GM18909 (cell line): ENCODE results near the gene CHIC1.
A peak's percentile ranks its signal among the peaks of the same experiment; 100 is the strongest.
"Not testable (repeated sequence)": the region's sequence is repeated elsewhere in the genome, so short reads cannot be mapped to it uniquely, and the experiment has no call there.

Experiments used
- ATAC-seq: cut with Tn5 transposase; IDR thresholded peaks from one replicate; pipeline ENCODE4 v1.9.1; 2021; ENCODE audit warnings: mild to moderate bottlenecking; ENCODE audit not compliant: unreplicated experiment, poor library complexity

CHIC1 gene

GRCh38 chrX:73562984-73563737, at the start of gene CHIC1:
CHIC1 (plus strand) TSS chrX:73563197; CDS start chrX:73563285, 88 bp downstream.
- ATAC-seq = peak; percentile 65

GRCh38 chrX:73522823-73523222, 40.2 kb upstream of the CHIC1 start:
- not testable (repeated sequence) for ATAC-seq

- ATAC-seq = no peak
These were observed 38.1 kb upstream of the CHIC1 start for GRCh38 chrX:73524906-73525305.

- no peak for ATAC-seq
These were observed 36.9 kb upstream of the CHIC1 start for GRCh38 chrX:73525928-73526690.

DNA sequence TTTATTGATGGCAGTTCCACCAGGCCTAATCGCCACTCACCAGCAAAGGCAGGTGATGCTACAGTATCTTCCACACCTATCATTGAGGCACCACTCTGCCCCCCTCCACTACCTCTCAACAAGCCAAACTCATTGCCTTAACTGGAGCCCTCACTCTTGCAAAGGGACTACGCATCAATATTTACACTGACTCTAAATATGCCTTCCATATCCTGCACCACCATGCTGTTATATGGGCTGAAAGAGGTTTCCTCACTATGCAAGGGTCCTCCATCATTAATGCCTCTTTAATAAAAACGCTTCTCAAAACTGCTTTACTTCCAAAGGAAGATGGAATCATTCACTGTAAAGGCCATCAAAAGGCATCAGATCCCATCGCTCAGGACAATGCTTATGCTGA, 31.3 kb upstream of the CHIC1 start:
- not testable (repeated sequence) for ATAC-seq

DNA sequence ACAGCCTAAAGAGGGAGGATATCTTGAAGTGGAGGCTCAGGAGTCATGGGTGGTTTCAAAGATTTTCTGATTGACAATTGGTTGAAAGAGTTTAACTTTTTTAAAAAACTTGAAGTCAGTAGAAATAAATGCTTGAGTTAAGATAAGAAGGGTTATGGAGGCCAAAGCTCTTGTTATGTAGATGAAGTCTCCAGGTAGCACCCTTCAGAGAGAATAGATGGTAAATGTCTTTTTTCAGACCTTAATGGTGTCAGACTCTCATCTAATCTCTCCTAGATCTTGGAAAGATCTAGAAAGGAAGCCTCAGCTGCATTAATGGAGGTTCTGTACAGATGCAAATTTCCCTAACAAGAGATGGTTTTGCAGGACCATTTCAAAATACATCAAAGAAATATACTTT, 6.8 kb upstream of the CHIC1 start:
- ATAC-seq = no peak

DNA sequence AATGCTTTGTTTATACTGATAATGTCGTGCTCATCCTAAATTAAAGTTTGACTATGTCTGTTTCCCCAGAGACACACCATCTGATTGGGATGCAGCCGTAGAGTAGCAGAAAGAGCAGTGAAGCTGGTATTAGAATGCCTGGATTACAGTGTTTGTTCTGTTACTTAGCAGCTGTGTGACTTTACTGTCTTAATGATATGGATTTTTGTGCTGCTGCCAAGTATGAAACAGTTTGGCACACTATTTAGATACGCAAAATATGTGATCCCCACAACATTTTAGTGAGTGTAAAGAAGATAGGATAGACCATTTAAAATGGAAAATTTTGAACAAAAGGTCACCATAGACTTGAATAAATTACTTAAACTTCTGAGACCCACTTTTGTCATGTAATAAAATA, 1.2 kb upstream of the CHIC1 start:
- ATAC-seq = no peak

GRCh38 chrX:73562458-73562857, 539 bp upstream of the CHIC1 start:
- peak; percentile 5 for ATAC-seq

GRCh38 chrX:73563738-73564068, 706 bp downstream of the CHIC1 start:
- peak; percentile 44 for ATAC-seq

GRCh38 chrX:73577361-73577760, 14.4 kb downstream of the CHIC1 start:
- ATAC-seq = no peak

- ATAC-seq = peak; percentile 79
These were observed 18.1 kb downstream of the CHIC1 start for GRCh38 chrX:73581002-73581628.

DNA sequence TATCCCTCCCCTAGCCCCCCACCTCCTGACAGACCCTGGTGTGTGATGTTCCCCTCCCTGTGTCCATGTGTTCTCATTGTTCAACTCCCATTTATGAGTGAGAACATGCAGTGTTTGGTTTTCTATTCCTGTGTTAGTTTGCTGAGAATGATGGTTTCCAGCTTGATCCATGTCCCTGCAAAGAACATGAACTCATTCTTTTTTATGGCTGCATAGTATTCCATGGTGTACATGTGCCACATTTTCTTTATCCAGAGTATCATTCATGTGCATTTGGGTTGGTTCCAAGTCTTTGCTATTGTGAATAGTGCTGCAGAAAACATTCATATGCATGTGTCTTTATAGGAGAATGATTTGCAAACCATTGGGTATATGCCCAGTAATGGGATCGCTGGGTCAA, 34.8 kb downstream of the CHIC1 start:
- ATAC-seq = not testable (repeated sequence)

GRCh38 chrX:73615022-73615421, 52.0 kb downstream of the CHIC1 start:
- no peak for ATAC-seq

DNA sequence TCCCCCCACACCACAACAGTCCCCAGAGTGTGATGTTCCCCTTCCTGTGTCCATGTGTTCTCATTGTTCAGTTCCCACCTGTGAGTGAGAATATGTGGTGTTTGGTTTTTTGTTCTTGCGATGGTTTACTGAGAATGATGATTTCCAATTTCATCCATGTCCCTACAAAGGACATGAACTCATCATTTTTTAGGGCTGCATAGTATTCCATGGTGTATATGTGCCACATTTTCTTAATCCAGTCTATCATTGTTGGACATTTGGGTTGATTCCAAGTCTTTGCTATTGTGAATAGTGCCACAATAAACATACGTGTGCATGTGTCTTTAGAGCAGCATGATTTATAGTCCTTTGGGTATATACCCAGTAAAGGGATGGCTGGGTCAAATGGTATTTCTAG, 78.7 kb downstream of the CHIC1 start:
- not testable (repeated sequence) for ATAC-seq

DNA sequence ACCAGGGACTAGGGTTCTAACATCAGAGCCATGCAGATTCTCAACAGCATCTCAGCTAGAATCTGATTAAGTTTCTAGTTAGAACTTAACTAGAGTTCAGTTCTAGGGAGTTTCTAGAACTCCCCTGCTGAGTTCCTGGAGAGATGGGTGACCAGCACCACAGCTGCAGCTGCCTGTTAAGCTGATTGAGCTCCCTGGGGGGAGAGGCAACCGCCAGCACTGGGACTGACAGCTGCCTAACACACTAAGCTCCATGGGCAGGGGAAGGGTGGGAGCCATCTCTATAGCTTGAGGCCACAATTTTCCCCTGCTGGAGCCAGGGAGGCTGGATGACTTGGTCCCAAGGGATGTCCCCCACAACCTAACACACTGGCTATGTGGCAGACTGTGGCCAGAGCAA, 84.2 kb downstream of the CHIC1 start:
- ATAC-seq = peak; percentile 55

DNA sequence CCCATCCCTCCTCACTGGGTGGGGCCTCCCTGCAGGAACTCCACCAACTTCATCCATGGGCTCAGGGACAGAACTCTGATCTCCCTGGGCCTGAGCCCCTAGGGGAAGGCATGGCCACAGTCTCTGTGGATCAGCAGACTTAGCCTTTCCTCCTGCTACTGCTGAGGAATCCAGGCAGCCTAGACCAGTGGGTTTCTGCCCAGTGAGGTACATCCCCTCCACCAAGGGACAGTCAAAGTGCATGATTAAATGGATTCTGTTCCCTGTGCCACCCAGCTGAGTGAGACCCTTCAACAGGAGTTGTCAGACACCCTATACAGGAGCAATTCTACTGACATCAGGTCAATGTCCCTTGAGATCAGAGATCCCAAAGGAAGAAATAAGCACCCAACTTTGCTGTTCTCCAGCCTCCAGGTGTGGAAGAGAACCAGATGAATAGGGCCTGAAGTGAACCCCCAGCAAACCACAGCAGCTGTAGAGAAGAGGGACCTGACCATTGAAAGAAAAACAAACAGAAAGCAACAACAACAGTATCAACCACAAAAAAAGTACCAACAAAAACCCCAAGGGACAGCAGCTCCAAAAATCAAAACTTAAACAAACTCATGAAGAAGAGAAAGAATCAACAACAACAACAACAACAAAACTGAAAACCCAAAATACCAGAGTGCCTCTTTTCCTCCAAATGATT, 84.8 kb downstream of the CHIC1 start:
- ATAC-seq = peak; percentile 62

DNA sequence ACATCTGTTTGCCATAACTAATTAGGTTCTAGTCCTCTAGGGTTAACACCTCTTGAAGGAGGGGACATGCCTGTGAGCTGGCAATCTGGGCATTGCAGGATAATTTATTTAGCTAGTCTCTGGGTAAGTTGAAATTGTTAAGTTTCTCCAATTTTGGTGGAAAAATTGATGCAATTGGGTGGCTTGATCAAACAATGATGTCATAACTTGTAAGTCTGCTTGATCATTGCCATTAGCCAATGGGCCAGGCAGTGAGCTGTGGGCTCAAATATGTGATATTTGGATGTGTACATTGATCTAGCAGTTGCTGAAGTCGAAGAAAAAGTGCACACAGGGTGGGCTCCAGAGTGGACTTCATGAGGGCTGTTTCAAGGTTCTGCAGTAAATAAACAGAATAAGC, 98.3 kb downstream of the CHIC1 start:
- ATAC-seq = not testable (repeated sequence)

DNA sequence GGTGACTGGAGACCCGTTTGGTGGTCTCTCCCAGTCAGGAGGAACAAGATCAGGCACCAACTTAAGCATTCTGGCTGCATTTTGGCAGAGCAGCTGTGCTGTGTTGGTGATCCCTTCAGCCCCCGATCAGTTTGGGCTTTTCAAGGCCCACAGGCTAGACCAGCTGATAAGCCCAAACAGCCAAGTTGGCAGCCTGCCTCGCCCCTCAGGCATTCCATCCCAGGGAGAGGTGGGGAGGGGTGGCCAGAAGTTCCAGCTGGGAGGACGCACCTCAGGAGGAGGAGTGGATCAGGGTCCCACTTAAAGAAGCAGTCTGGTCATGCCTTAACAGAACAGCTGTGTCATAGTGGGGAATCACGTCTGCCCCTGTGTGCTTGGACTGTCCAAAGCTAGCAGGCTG, 105.8 kb downstream of the CHIC1 start:
- ATAC-seq = no peak

DNA sequence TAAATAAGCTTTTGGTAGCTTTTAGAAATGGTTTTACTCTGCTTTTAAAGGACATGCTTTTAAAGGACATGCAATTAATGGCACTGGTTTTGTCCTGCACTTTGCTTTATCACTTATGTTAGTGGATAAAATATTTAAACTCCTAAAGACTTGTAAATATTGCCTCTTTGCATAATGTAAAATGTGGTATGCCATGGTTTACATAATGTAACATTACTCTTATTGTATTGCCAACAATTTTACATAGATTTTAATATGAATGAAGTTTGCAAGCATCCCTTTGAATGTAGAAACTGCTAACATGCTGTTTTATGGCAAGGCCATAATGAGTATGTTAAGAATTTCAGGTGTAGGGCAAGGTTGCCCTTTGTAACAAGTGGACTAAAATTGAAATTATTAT, 118.4 kb downstream of the CHIC1 start:
- ATAC-seq = no peak

DNA sequence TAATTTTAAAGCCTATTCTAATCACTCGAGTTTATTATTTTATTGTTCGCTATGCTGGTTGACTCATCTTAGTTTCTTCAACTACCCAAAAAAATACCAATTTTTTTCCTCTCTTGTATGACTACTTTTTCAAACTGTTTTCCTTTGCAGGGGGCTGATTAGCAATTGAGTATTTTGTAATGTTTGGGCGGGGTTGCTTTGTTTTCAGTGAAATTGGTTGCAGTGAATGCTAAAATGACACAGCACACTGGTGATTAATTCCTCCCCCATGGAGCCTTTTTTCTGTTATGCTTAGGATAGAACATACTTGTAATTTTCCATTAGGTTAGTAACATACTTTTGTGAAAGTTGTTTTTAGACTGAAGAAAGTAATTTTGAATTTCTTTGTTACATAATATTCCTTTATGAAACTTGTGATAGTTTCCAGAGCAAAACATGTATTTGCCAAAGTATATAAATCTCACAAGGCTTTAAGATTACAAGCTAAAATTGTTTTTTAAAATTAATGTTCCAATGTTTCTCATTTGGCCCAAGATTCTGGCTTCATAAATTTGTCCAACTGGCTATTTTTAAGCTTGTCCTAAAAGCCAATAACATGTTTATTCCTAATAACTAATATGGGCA, 120.4 kb downstream of the CHIC1 start:
- ATAC-seq = no peak
